Caco-2 (cell line): ENCODE measurements around the gene ATP13A5. TPM values are rescaled to one million over a fixed set of nuclear protein-coding genes. Genes with fewer than 3 reads are reported as not detected.

Source experiments
- BruUV-seq: library from RNA; stranded (reverse); fragments of 400-500 nt; replicated peaks from 2 replicates; lab custom pipeline; 2021; lab: Mats Ljungman, UMichigan
- CTCF ChIA-PET: fragments of 300-600 bp; sonication (Branson Sonifier 250); formaldehyde crosslinking; loops from one replicate; lab custom pipeline; 2022; ENCODE audit warnings: antibody characterized with exemption; lab: Charles Lee
- POLR2A ChIA-PET: fragments of 300-600 bp; sonication (Branson Sonifier 250); formaldehyde crosslinking; loops from one replicate; lab custom pipeline; 2022; ENCODE audit warnings: antibody characterized with exemption; lab: Charles Lee
- DNase-seq, 2 experiments: peaks; one replicate each; pipeline versions ENCODE4 v3.0.0 to v3.0.0-alpha.2; 2020 to 2022
- H3K27me3 ChIP-seq: replicated peaks from 2 replicates; pipeline ENCODE4 v1.6.0; 2011; ENCODE audit warnings: low read length; ENCODE audit not compliant: control insufficient read depth, insufficient read depth
- H3K36me3 ChIP-seq: 2 replicates; pipeline ENCODE4 v1.5.1; 2011; ENCODE audit warnings: low read length; ENCODE audit not compliant: control insufficient read depth, insufficient read depth
- H3K4me1 ChIP-seq: fragments of 250-450 bp; sonication (Bioruptor Pico); 2 replicates; pipeline ENCODE4 v1.5.1; 2020; ENCODE audit warnings: mild to moderate bottlenecking
- H3K4me3 ChIP-seq: 2 replicates; pipeline ENCODE4 v1.5.1; 2011; ENCODE audit warnings: low read depth, mild to moderate bottlenecking, control low read depth, low read length
- H3K9me3 ChIP-seq: fragments of 250-450 bp; sonication (Bioruptor Pico); 2 replicates; pipeline ENCODE4 v1.5.1; 2020; ENCODE audit warnings: mild to moderate bottlenecking, moderate library complexity
- H3K27ac Mint-ChIP-seq: one replicate; pipeline ENCODE4 v1.8.0; 2022; ENCODE audit warnings: mixed read lengths; ENCODE audit not compliant: unreplicated experiment
- H3K27me3 Mint-ChIP-seq: one replicate; pipeline ENCODE4 v1.8.0; 2022; ENCODE audit warnings: mixed read lengths; ENCODE audit not compliant: insufficient read depth, unreplicated experiment
- H3K36me3 Mint-ChIP-seq: one replicate; pipeline ENCODE4 v1.8.0; 2022; ENCODE audit warnings: mild to moderate bottlenecking, mixed read lengths; ENCODE audit not compliant: insufficient read depth, unreplicated experiment
- H3K4me1 Mint-ChIP-seq: one replicate; pipeline ENCODE4 v1.8.0; 2022; ENCODE audit warnings: low read depth, mixed read lengths; ENCODE audit not compliant: unreplicated experiment
- H3K4me3 Mint-ChIP-seq: one replicate; pipeline ENCODE4 v1.8.0; 2022; ENCODE audit warnings: mild to moderate bottlenecking, moderate library complexity, mixed read lengths; ENCODE audit not compliant: unreplicated experiment
- H3K9me3 Mint-ChIP-seq: one replicate; pipeline ENCODE4 v1.8.0; 2022; ENCODE audit warnings: mixed read lengths; ENCODE audit not compliant: unreplicated experiment
- CTCF ChIP-seq, 2 experiments: fragments of 200-600 bp in 1 of 2; IDR thresholded peaks; 1 replicate in 1 of 2; 2 replicates in 1 of 2; pipeline versions ENCODE4 v1.5.1 to v1.8.0; 2011 to 2022; ENCODE audit warnings: antibody characterized with exemption in 1 of 2, control low read depth in 1 of 2, inconsistent platforms in 1 of 2, low read depth in 1 of 2, low read length in 1 of 2, mild to moderate bottlenecking in 1 of 2, moderate library complexity in 1 of 2; ENCODE audit not compliant: insufficient read depth in 1 of 2, severe bottlenecking in 1 of 2, unreplicated experiment in 1 of 2
- intact Hi-C: fragments of 100-400 bp; cut with micrococcal nuclease; formaldehyde crosslinking; loops from one replicate; pipeline ENCODE4 v1.10.0; 2022; ENCODE audit not compliant: unreplicated experiment
- total RNA-seq: library from RNA; stranded (reverse); gene quantifications from 2 replicates; pipeline ENCODE4 v1.2.3, GENCODE V29; 2022

The ATP13A5 gene
- total RNA-seq, 1 experiment from 2014 or later, result not detected

GRCh38 chr3:193347521-193348501, 30.7 kb downstream of the ATP13A5 start:
- Histone ChIP-seq H3K4me1 (peaks cover 40% of the 10 kb centered on the region), H3K27me3 (no peaks in the 10 kb centered on the region), H3K4me3 (no peak overlapping the region), H3K9me3 (no peaks in the 10 kb centered on the region), H3K36me3 (no peaks in the 10 kb centered on the region)
- no TSS peak for BruUV-seq
- no peak overlapping the region for H3K4me3 Mint-ChIP-seq
- no peak overlapping the region for H3K27ac Mint-ChIP-seq
- peaks cover 19% of the 10 kb centered on the region for H3K4me1 Mint-ChIP-seq
- TF ChIP-seq CTCF (IDR thresholded peaks at IDR 0.05; ENCODE audit: insufficient read depth in 1 of 2, low read depth in 1 of 2, low read length in 1 of 2, severe bottlenecking in 1 of 2, unreplicated experiment in 1 of 2), result no peak
- no peaks in the 10 kb centered on the region for H3K36me3 Mint-ChIP-seq
- POLR2A ChIA-PET, result no interaction called here
- peak in 1 of 2 experiments; percentile 9 for DNase-seq
- no peaks in the 10 kb centered on the region for H3K27me3 Mint-ChIP-seq
- CTCF ChIA-PET, result no interaction called here
- H3K9me3 Mint-ChIP-seq, result no peaks in the 10 kb centered on the region
- intact Hi-C loops, result no loop called here

- ChIA-PET POLR2A (no interaction called here), CTCF (no interaction called here)
- Histone ChIP-seq H3K4me1 (peaks cover 35% of the 10 kb centered on the region), H3K9me3 (no peaks in the 10 kb centered on the region), H3K27me3 (no peaks in the 10 kb centered on the region), H3K4me3 (no peak overlapping the region), H3K36me3 (no peaks in the 10 kb centered on the region)
- DNase-seq, result no peak
- Mint-ChIP-seq H3K9me3 (no peaks in the 10 kb centered on the region), H3K27me3 (no peaks in the 10 kb centered on the region), H3K4me3 (no peak overlapping the region), H3K4me1 (peaks cover 25% of the 10 kb centered on the region), H3K27ac (no peak overlapping the region), H3K36me3 (no peaks in the 10 kb centered on the region)
- no TSS peak for BruUV-seq
- no peak for TF ChIP-seq CTCF (IDR thresholded peaks at IDR 0.05; ENCODE audit: insufficient read depth in 1 of 2, low read depth in 1 of 2, low read length in 1 of 2, severe bottlenecking in 1 of 2, unreplicated experiment in 1 of 2)
- intact Hi-C loops, result no loop called here
Observed at GRCh38 chr3:193346259-193346658, 32.3 kb downstream of the ATP13A5 start.

GRCh38 chr3:193345431-193345830, 33.1 kb downstream of the ATP13A5 start:
- H3K4me3 ChIP-seq, result no peak overlapping the region
- no peaks in the 10 kb centered on the region for H3K9me3 ChIP-seq
- Mint-ChIP-seq H3K9me3 (no peaks in the 10 kb centered on the region), H3K27ac (peak overlapping the region; percentile 54), H3K27me3 (no peaks in the 10 kb centered on the region), H3K36me3 (no peaks in the 10 kb centered on the region), H3K4me1 (peaks cover 20% of the 10 kb centered on the region), H3K4me3 (no peak overlapping the region)
- intact Hi-C loops, result no loop called here
- DNase-seq, result no peak
- H3K36me3 ChIP-seq, result no peaks in the 10 kb centered on the region
- no peak for TF ChIP-seq CTCF (IDR thresholded peaks at IDR 0.05; ENCODE audit: insufficient read depth in 1 of 2, low read depth in 1 of 2, low read length in 1 of 2, severe bottlenecking in 1 of 2, unreplicated experiment in 1 of 2)
- BruUV-seq, result no TSS peak
- H3K4me1 ChIP-seq, result peaks cover 27% of the 10 kb centered on the region
- ChIA-PET CTCF (no interaction called here), POLR2A (no interaction called here)
- no peaks in the 10 kb centered on the region for H3K27me3 ChIP-seq
